ENCODE results near the gene SLFNL1.

DNA sequence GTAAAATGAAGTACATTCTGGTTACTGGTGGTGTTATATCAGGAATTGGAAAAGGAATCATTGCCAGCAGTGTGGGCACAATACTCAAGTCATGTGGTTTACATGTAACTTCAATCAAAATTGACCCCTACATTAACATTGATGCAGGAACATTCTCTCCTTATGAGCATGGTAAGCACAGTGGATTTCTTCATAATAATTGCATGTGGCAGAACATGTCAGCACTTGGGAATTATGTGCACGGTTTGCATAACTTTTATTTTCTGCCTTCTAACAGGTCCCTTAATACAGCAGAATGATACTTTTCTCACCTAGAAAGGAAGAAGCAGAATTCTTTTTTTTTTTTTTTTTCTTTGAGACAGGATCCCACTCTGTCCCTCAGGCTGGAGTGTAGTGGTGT is 38.2 kb downstream of the SLFNL1 start:
- TF ChIP-seq, protein P1, sequence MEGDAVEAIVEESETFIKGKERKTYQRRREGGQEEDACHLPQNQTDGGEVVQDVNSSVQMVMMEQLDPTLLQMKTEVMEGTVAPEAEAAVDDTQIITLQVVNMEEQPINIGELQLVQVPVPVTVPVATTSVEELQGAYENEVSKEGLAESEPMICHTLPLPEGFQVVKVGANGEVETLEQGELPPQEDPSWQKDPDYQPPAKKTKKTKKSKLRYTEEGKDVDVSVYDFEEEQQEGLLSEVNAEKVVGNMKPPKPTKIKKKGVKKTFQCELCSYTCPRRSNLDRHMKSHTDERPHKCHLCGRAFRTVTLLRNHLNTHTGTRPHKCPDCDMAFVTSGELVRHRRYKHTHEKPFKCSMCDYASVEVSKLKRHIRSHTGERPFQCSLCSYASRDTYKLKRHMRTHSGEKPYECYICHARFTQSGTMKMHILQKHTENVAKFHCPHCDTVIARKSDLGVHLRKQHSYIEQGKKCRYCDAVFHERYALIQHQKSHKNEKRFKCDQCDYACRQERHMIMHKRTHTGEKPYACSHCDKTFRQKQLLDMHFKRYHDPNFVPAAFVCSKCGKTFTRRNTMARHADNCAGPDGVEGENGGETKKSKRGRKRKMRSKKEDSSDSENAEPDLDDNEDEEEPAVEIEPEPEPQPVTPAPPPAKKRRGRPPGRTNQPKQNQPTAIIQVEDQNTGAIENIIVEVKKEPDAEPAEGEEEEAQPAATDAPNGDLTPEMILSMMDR (IDR thresholded peaks at IDR 0.05; ENCODE audit: low read length): no peak
- TF ChIP-seq EZH2 (IDR thresholded peaks at IDR 0.05; ENCODE audit: borderline replicate concordance, low read length): no peak
